Fibroblast of mammary gland (primary cell): ENCODE data around the gene EML1.

Source experiments
- DNase-seq: peaks from one replicate; pipeline ENCODE4 v3.0.0-alpha.2; 2010; ENCODE audit warnings: low read depth
- H3K4me3 ChIP-seq: 2 replicates; pipeline ENCODE4 v1.5.1; 2011; ENCODE audit warnings: low read depth, mild to moderate bottlenecking, low read length, moderate library complexity; ENCODE audit not compliant: control insufficient read depth
- CTCF ChIP-seq: conservative IDR thresholded peaks from 2 replicates; pipeline ENCODE4 v1.5.1; 2011; ENCODE audit warnings: low read depth, low read length, inconsistent platforms; ENCODE audit not compliant: control insufficient read depth, insufficient read depth

EML1 gene

GRCh38 chr14:99841436-99842071 lies 48.3 kb downstream of the EML1 start:
- DNase-seq, result no peak
- H3K4me3 ChIP-seq, result no peak overlapping the region
- no peak for TF ChIP-seq CTCF

GRCh38 chr14:99842141-99842540 lies 48.9 kb downstream of the EML1 start:
- no peak for DNase-seq
- TF ChIP-seq CTCF, result no peak

GRCh38 chr14:99846808-99847207 lies 53.6 kb downstream of the EML1 start:
- no peak for TF ChIP-seq CTCF
- no peak overlapping the region for H3K4me3 ChIP-seq
- DNase-seq, result no peak

More at GRCh38 chr14:99842141-99842540, 48.9 kb downstream of the EML1 start:
- H3K4me3 ChIP-seq, result no peak overlapping the region

GRCh38 chr14:99850709-99851108 lies 57.5 kb downstream of the EML1 start:
- no peak for DNase-seq
- TF ChIP-seq CTCF, result no peak
- H3K4me3 ChIP-seq, result no peak overlapping the region

DNA sequence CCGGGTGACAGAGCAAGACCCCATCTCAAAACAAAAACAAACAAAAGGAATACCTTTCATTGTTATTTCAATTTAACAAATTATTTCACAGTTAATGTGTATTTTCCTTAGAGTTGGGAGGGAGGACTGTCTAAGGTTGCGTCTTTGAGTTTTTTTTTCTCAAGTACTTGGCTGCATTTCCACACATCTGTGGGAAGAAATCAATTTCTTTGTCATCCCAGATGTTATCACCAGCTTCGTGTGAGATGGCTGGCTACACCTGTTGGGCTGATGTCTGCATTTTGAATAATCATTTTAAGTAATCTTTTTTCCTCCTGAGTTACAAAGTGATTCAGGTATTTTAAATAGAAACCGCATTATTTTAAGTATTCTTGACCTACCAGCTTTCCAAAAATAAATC lies 59.4 kb downstream of the EML1 start:
- H3K4me3 ChIP-seq, result no peak overlapping the region
- peak; percentile 4 for DNase-seq
- no peak for TF ChIP-seq CTCF

DNA sequence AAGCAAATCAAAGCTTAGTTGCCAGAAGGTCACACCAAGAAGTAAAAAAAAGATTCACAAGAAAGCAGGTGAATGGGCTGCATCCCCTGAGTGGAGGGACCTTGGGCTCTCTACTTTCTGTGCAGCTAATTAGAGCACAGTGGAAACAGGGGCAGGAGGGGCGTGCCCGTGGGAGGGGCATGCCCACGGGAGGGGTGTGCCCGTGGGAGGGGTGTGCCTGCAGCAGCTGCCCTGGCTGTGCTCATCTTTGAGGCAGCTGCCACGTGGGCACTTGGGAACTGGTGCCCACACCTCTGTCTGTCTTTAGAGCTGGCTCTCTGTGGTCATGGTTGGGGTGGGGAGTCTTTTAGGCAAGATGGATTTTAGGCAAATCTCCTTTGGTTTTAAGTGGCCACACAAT lies 60.0 kb downstream of the EML1 start:
- DNase-seq, result no peak
- TF ChIP-seq CTCF, result no peak
- no peak overlapping the region for H3K4me3 ChIP-seq

GRCh38 chr14:99854831-99855230 lies 61.6 kb downstream of the EML1 start:
- no peak overlapping the region for H3K4me3 ChIP-seq
- peak; percentile 4 for DNase-seq
- no peak for TF ChIP-seq CTCF
